SIG-M5 (cell line): Measurements from ENCODE around the gene INHBB.
"Not testable (repeated sequence)": the region's sequence is repeated elsewhere in the genome, so short reads cannot be mapped to it uniquely, and the experiment has no call there.

Experiments
- DNase-seq: peaks from one replicate; lab custom pipeline; 2025; lab: John Stamatoyannopoulos, UW

Gene INHBB

DNA sequence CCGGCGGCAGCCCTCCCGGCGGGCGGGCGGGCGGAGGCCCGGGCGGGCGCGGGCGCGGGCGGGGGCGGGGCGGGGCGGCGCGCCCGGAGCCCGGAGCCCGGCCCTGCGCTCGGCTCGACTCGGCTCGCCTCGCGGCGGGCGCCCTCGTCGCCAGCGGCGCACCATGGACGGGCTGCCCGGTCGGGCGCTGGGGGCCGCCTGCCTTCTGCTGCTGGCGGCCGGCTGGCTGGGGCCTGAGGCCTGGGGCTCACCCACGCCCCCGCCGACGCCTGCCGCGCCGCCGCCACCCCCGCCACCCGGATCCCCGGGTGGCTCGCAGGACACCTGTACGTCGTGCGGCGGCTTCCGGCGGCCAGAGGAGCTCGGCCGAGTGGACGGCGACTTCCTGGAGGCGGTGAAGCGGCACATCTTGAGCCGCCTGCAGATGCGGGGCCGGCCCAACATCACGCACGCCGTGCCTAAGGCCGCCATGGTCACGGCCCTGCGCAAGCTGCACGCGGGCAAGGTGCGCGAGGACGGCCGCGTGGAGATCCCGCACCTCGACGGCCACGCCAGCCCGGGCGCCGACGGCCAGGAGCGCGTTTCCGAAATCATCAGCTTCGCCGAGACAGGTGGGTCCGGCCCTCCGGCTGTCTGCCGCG, at the start of gene INHBB:
Gene INHBB, plus strand, starts transcription at position 111 of the 641 bp plus-strand sequence. Its CDS starts 53 bp downstream, at position 164.
- DNase-seq: no peak

DNA sequence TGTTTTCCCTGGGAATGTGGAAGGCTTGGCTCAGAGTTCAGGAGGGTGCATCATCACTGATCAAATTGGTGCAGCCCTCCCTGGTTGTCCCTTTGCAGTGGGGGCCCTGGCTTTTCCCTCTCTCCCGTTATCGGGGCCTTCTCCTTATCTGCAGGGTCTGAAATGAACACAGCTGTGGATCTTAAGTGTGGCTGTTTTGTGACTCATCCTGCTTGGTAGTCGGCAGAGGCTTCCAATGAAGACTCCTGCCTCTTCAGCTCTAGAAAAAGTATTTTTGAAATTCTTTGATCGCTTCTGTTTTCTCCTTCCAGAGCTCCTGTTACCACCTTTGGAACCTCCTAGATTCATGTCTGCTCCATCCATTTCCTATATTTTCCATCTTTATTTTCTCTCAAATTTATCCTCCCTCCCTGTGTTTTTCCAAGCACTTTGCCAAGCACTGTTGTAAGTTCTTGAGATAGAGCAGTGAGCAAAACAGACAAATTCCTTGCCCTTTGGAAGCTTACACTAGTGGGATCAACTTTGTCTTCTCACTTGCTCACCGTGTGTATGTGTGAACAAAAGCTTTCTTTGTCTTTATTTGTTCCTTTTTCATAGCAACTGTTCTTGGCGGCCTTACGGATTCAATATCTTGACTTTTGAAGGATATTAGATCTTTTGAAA, 47.6 kb upstream of the INHBB start:
- DNase-seq: no peak

DNA sequence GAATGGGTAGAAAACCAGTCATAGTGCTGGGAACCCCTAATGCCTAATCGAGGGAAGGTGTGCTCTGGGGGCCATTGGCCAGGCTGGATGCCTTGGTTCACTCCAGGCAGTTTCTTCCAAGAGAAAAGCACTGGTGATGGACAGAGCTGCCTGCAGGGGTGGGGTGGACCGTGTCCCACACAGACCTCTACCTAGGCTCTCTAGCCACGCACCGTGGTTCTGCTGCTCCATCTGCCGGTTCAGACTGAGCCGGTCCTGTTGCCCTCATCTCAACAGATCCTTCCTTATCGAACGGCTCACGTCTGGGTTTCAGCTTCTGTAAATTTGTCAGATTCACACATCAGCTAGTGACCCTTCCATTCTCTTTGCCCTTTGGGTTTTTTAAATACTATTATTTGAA, 46.9 kb upstream of the INHBB start:
- DNase-seq: no peak

DNA sequence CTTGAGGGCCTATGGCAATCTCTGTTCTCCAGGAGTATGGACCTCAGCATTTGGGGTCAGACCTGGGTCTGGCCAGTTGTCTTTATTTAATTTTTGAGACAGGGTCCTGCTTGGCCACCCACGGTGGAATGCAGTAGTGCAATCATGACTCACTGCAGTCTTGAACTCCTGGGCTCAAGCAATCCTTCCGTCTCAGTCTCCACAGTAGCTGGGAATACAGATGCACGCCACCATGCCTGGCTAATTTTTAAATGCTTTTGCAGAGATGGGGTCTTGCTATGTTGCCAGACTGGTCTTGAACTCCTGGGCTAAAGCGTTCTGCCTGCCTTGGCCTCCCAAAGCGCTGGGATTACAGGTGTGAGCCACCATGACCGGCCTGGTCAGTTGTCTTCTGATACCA, 46.4 kb upstream of the INHBB start:
- DNase-seq: no peak

DNA sequence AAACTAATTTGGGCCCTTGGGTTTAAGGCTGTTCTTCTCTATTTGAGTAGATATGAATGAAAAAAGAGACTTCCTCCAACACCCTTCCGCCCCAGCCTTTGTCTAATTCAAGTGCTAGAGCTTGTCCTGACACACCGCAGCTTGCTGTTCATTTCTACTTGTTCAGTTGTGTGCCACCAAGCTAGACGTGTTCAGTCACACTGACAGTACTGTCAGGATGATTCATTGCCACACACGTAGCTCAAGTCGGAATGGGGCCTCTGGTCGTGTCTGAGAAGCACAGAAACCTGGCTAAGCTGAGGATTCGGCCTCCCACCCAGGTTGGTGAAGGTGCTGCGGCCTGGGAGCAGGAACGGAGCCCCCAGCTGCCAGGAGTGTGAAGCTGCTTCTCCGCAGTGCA, 45.6 kb upstream of the INHBB start:
- no peak for DNase-seq

DNA sequence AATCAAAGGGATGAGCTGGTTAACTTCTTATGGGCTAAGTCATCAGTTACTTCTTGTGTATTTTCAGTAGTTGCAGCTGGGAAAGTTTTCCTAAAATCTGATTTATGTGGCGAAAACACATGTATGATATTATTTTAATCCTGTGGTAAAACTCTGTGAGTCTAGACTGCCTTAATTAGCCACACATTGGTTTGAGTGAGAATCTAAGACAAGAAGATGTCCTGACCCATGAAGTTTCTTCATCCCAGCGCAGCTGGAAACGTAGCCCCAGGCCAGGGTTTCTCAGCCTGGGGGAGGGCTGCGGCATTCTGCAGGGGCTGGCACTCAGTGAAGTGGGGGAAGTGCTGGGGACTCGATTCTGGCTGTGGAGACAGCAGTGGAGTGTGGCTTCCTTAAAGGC, 44.7 kb upstream of the INHBB start:
- DNase-seq: no peak

DNA sequence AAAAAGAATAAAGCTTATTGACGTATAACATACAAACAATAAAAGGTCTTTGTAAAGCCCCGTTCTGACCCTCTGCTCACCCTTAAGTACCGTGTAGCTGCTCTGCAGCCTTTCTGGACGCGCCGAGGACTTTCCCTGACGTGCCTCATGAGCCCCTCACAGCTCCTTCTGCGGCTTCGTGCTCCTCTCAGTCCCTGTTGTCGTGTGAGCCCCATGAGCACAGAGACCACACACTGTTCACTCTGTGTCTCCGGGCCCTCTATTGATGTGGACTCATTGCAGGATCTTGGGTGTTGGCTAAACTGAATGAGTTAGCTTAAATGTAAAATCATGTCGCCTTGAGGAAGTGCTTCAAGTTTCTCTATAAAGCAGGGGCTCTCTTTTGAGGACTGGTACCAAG, 43.6 kb upstream of the INHBB start:
- DNase-seq: no peak

DNA sequence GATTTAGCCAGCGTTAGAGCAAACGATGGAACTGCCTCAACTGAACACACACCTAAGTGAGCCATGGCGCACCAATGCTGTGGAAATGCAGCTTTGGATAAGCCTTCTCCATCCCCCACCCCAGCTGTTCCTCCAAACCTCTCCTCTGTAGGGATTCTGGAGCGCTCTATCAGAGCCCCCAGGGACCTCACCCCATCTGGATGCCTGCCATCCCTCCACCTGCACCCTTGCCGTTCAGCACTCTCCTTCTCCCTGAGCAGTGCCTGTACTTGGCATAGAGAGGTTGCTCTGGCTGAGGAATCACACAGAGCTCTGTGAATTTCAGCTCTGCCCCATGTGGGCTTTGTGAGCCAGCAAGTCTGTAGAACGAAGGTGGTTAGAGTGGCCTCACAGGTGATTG, 42.8 kb upstream of the INHBB start:
- no peak for DNase-seq

DNA sequence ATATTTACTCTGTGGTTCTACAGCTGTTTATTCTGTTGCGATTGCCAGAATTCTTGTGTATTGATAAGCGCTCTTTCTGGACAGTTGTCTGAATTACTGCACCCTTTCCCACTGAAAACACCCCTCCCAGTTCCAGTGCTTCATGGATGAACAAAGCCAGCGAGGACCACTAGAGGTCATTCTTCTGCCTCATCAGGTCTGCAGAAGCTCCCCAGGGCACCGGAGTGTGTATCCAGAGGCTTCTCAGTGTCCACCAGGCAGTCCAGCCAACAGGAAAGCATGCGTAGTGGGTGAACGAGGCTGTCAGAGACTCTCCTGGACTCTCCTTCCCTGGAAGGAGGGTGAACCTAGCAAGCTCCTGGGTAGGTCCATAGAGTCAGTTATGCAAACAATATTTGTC, 40.6 kb upstream of the INHBB start:
- DNase-seq: no peak

DNA sequence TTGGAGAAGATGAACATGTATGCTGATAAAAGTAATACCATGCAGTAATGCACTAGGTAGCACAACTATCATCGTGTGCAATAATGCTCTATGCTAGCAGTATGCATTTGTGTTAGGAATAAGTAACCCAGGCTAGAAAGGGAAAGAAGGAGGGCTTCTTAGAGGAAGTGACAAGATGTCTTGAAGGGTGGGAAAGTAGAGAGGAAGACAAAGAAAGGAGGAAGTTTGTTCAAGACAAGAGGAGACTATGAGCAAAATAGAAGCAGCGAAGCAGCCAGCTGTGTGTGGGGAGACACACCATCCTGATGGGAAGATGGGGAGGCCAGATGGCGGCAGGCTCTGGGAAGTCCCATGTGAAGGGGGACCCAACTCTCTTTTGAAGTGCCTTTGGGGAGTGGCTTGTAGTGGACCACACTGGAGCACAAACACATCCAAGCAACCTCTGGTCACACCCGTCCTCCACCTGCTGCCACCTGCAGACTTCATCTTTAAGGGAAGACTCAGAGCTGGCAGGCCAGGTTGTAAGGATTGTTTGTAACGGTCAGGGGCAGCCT, 39.9 kb upstream of the INHBB start:
- DNase-seq: no peak

DNA sequence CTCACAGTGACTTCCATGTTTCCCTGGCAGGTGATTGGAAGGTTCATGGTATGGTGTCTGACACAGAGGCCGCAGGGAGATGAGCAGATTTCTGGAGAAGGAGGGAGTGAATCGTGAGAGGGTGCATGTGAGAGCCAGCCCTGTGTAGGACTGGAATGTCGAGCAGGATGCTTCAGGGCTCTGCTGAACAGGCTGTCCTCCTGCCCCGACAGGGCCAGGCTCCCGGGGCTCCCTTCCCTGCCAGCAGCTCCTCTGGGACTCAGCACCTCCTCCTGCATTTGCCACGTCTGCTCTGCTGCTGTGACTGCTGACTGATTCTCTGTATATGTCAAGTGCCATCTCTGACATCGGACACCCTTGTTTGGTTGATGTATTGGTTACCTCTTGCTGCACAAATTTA, 38.5 kb upstream of the INHBB start:
- no peak for DNase-seq

DNA sequence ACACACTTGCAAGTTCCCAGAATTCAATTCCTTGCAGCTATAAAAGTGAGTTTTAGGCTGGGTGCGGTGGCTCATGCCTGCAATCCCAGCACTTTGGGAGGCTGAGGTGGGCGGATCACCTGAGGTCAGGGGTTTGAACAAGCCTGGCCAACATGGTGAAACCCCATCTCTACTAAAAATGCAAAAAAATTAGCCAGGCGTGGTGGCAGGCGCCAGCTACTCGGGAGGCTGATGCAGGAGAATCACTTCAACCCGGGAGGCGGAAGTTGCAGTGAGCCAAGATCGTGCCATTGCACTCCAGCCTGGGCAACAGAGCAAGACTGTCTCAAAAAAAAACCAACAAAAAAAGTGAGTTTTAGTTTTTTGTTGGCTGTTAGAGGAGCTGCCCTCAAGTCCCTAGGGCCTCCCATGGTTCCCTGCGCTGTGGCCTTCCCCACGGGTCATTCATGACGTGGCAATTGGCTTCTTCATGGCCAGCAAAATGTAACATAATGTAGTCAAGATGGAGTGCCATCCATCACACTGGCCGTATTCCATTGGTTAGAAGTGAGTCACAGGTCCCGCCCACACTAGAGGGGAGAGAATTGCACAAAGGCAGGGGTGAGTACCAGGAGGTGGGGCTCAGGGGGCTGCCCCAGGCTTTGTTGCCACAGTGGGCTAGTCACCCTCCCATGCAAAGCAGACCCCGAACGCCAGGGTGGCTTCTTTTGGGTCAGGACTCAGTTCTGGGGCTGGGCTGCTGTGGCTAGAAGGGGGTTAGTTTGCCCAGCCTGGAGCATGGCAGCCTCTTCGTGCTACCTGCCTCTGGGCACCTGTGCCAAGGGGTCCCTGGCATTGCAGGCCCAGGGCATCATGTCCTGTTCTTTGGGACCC, 37.7 kb upstream of the INHBB start:
- no peak for DNase-seq

DNA sequence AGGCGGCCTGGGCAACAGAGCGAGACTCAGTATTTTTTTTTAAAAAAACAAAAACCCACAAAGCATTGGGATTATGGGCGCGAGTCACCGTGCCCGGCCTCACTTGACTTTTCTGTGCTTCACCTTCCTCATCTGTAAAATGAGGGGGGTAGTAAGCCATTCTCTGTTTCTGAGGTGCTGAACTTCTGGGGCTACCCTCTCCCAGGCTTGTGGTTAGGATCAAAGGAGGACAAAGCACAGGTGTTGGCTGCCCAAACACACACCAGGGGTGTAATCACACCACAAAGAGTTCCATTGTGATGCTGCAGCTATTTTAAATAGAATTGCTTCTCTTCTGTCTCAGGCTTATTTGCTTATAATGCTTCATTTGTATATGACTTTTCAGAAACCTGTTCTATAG, 35.8 kb upstream of the INHBB start:
- DNase-seq: no peak

DNA sequence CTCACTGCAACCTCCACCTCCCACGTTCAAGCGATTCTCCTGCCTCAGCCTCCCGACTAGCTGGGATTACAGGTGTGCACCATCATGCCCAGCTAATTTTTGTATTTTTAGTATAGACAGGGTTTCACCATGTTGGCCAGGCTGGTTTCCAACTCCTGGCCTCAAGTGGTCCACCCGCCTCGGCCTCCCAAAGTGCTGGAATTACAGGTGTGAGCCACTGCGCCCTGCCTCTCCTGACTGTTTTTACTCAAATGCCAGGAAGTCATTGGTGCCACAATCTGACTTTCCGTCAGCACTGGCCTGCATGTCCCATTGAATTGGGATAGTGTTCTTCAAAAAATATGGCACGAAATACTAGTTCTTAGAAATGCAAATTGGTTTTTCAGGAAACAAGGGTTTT, 35.1 kb upstream of the INHBB start:
- DNase-seq: not testable (repeated sequence)

DNA sequence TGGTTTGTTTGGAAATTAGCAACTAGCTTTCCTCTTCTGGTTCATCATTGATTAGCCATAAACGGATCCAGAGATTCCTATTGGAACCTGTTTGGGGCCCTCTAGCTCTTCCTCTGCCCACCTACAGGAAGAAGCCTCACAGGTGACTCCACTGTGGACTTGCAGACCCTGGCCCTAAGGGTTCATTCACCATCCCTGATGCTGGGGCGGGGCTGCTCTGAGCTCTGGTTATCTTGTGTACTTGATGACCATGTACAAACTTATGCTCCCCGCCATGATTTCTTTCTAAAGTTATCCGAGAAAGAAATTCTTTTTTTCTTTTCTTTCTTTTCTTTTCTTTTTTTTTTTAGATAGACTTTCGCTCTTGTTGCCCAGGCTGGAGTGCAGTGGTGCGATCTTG, 33.9 kb upstream of the INHBB start:
- no peak for DNase-seq

DNA sequence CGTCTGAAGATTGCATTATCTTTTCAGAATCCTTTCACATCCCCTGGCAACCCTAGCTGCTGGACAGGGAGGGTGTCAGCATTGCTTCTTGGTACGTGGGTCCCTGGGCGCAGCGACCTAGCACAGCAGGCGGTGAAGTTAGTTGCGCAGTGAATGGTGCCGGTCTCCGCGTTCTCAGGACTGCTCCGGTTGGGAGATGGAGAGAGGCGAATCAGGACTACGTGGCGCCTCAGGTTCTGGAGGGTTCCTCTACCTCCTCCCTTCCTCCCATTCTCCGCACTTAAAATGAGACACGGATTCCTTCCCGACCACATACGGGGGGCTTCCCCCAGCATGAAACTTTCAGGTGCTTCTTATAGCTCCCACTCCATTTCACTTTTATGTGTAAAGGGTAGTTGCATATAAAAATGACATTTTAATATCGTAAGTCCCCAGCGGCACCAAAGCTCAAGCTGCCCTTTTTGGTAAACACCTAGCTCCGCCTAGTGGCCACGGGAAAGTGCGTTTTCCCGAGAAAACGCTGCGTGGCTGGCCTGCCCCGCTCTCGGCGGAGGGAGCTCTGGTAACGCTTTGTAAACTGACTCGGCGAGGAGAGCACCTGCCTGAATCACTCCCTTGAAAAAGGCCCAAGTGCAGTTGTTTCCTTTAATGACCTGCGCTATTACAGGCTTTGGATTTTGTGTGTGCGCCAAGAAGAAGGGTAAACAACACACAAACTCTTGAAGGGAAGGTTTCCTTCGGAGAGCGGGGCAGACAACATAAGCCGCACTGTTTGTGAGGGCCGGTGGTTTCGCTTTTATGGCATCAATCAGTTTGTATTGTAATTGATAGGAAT, 32.9 kb upstream of the INHBB start:
- DNase-seq: no peak

DNA sequence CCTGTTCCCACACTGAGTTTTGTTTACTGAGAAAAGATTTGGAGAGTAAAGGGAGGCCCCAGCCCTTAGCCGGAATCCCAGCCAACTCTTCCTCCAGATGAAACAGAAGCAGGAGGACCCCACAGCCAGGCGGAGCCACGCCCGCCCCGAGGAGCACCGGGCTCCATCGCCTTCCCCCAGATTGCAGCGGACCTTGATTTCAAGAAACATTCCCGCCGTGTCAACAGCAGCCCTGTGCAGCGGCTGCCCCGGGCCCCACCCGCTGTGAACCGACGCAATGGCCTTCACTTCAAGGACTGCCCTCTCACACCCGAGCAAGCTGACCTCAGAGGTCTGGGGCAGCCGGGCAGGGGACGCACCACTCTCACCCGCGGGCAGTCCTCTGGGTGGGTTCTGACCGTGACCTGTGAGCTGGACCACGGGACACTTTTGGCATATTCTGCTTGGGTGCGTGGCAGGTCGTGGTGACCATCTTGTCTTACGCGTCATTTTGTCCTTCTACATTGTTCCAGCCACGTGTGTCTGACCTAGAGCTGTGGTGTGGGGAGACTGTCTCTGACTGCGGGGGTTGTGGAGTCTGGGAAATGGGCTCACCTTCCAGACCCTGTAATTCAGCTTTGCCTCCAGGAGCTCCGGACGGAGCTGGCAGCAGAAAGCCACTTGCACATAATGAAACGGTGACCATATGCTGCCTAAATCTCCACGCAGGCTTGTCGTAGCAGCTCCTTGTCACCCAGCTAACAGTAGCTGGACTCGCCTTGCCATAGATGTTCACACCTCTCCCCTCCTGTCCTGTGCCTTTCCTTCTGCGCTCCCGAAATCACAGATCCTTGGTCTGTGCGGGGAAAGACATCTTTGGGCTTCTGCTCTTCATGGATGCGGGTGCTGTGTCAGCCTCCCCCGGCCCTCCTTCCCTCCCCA, 32.0 kb upstream of the INHBB start:
- no peak for DNase-seq

DNA sequence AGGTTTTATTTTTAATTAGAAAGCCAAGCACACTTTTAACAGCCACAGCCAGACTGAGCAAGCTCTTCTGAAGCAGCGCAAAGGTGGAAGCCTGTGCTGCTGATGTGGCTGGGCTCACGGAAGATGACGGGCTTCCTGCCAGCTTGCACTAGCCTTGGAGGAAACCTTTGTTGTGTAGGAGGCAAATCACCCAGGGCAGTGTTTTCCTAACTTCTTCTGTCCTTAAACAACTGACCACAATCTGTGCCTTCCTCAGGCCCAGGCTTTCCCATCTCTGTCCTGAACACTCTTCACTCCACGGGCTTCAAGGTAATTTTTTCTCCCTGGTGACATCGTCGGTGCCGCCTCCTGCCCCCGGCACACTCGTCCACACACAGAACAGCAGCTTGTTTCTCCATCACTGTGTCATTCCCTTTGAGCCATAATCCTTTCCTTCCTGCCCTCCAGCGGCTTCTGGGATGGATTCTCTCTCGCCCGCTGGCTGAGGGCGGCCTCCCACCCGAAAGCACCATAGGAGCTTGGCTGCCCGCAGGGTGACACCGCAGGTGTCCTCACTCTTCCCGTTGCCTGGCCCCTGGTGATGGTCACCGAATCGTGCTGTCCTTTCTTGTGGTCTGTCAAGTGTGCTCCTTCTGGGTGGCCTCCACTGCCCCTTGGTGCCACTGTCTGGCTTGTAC, 31.1 kb upstream of the INHBB start:
- no peak for DNase-seq

DNA sequence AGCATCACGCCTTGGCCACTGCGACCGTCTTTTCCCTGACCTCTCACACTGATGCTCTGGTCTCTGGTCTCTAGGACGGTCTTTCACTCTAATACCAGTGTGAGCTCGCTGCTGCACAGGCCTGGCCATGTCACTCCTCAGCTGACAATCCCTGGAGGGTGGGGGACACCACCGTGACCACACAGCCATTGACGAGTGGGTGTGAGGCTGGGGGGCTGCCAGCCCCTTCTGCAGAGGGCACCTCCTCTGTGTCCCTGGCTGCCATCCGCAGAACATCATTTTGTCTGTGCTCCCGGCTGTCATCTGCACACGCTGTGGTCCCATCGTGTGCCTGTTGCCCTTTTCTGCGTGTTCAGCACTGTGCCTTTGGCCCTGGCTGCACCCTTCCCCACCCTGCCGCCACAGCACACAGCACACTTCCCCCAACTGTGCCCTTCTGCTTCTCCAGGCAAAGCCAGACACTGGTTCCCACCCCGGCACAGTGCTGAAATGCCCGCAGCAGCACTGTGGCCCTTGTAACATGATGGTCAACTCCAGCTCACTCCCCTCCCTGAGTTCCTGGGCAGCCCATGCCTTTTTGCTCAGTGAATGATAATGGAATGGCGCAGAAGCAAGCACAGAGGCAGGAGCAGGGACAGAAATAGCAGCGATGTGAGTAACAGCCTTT, 30.4 kb upstream of the INHBB start:
- DNase-seq: no peak

DNA sequence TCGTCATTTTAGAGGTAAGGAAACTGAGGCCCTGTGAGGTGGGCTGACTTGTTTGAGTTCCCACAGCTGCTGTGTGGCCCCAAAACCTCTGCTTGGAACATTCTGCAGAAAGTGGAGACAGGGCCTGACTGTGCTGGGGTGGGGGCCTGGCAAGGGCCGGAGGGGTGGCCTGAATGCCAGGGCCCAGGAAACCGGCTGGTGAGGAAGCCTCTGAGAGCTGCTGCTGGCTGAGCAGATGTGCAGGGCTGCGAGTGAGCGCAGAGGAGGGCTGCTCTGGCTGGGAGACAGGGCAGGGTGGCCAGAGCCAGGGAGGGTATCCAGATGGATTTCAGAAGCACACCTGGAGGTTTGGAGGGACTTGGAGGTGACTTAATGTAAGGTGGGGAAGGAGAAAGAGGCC, 29.9 kb upstream of the INHBB start:
- no peak for DNase-seq
